HEK293 (cell line): ENCODE results near the gene C22orf15.

ENCODE experiments used
- CTCF ChIA-PET: fragments of 350-600 bp; formaldehyde crosslinking; extraction: SDS; loops from one replicate; lab custom pipeline; 2021; ENCODE audit warnings: antibody characterized with exemption; lab: Yijun Ruan, JAX
- POLR2A ChIA-PET: fragments of 300-600 bp; formaldehyde crosslinking; extraction: SDS; loops from one replicate; lab custom pipeline; 2020; ENCODE audit warnings: antibody characterized with exemption, inconsistent platforms; lab: Yijun Ruan, JAX
- H3K27ac ChIP-seq: fragments of 200-500 bp; sonication (Bioruptor generic); 2 replicates; pipeline ENCODE4 v1.5.1; 2014; ENCODE audit warnings: low read depth, low read length, control low read depth, inconsistent platforms; ENCODE audit errors: extremely low read depth
- H3K36me3 ChIP-seq, 2 experiments: fragments of 200-500 bp in 1 of 2; sonication (Bioruptor generic) in 1 of 2; 1 replicate in 1 of 2; 2 replicates in 1 of 2; pipeline ENCODE4 v1.5.1; 2014 to 2017; ENCODE audit warnings: inconsistent platforms in 2 of 2, low read length in 2 of 2; ENCODE audit not compliant: control insufficient read depth in 2 of 2, insufficient read depth in 1 of 2
- H3K4me1 ChIP-seq: fragments of 200-500 bp; sonication (Bioruptor generic); 2 replicates; pipeline ENCODE4 v1.5.1; 2014; ENCODE audit warnings: mild to moderate bottlenecking, low read length, inconsistent platforms; ENCODE audit not compliant: control insufficient read depth, insufficient read depth
- H3K4me3 ChIP-seq: 2 replicates; pipeline ENCODE4 v1.5.1; 2011; ENCODE audit warnings: low read depth, mild to moderate bottlenecking, control low read depth, low read length, moderate library complexity
- H3K9me3 ChIP-seq: fragments of 200-500 bp; sonication (Bioruptor generic); 2 replicates; pipeline ENCODE4 v1.5.1; 2014; ENCODE audit warnings: low read depth, low read length, inconsistent platforms; ENCODE audit not compliant: control insufficient read depth, insufficient read depth
- FEZF1 ChIP-seq: fragments of 450-650 bp; formaldehyde crosslinking; IDR thresholded peaks from 2 replicates; pipeline ENCODE4 v1.5.1; 2016; ENCODE audit warnings: missing biosample characterization, missing genetic modification characterization
- KLF17 ChIP-seq: fragments of 450-650 bp; formaldehyde crosslinking; IDR thresholded peaks from 2 replicates; pipeline ENCODE4 v1.5.1; 2016; ENCODE audit warnings: missing biosample characterization, missing genetic modification characterization
- PATZ1 ChIP-seq: fragments of 450-650 bp; formaldehyde crosslinking; IDR thresholded peaks from 2 replicates; pipeline ENCODE4 v1.5.1; 2016; ENCODE audit warnings: missing biosample characterization, missing genetic modification characterization
- PRDM6 ChIP-seq: fragments of 450-650 bp; formaldehyde crosslinking; IDR thresholded peaks from 2 replicates; pipeline ENCODE4 v1.5.1; 2017; ENCODE audit warnings: missing biosample characterization, missing genetic modification characterization
- SCRT2 ChIP-seq: fragments of 450-650 bp; formaldehyde crosslinking; IDR thresholded peaks from 2 replicates; pipeline ENCODE4 v1.5.1; 2016; ENCODE audit warnings: missing biosample characterization, missing genetic modification characterization
- ZBTB10 ChIP-seq: fragments of 450-650 bp; formaldehyde crosslinking; IDR thresholded peaks from 2 replicates; pipeline ENCODE4 v1.5.1; 2016; ENCODE audit warnings: missing biosample characterization, missing genetic modification characterization
- ZBTB17 ChIP-seq: fragments of 450-650 bp; formaldehyde crosslinking; IDR thresholded peaks from 2 replicates; pipeline ENCODE4 v1.5.1; 2016; ENCODE audit warnings: missing biosample characterization, missing genetic modification characterization
- ZEB2 ChIP-seq: fragments of 450-650 bp; formaldehyde crosslinking; IDR thresholded peaks from 2 replicates; pipeline ENCODE4 v1.5.1; 2016; ENCODE audit warnings: missing biosample characterization, missing genetic modification characterization
- ZFHX2 ChIP-seq: fragments of 450-650 bp; formaldehyde crosslinking; conservative IDR thresholded peaks from 2 replicates; pipeline ENCODE4 v1.5.1; 2016; ENCODE audit warnings: missing biosample characterization, missing genetic modification characterization
- ZFP37 ChIP-seq: fragments of 450-650 bp; formaldehyde crosslinking; IDR thresholded peaks from 2 replicates; pipeline ENCODE4 v1.5.1; 2016; ENCODE audit warnings: missing biosample characterization, missing genetic modification characterization
- ZFP41 ChIP-seq: fragments of 450-650 bp; formaldehyde crosslinking; IDR thresholded peaks from 2 replicates; pipeline ENCODE4 v1.5.1; 2016; ENCODE audit warnings: missing biosample characterization, missing genetic modification characterization, borderline replicate concordance
- ZNF221 ChIP-seq: fragments of 450-650 bp; formaldehyde crosslinking; IDR thresholded peaks from 2 replicates; pipeline ENCODE4 v1.5.1; 2017; ENCODE audit warnings: missing biosample characterization, missing genetic modification characterization, borderline replicate concordance
- ZNF280C ChIP-seq: fragments of 450-650 bp; formaldehyde crosslinking; IDR thresholded peaks from 2 replicates; pipeline ENCODE4 v1.5.1; 2016; ENCODE audit warnings: missing biosample characterization, missing genetic modification characterization
- ZNF292 ChIP-seq: fragments of 450-650 bp; formaldehyde crosslinking; IDR thresholded peaks from 2 replicates; pipeline ENCODE4 v1.5.1; 2016; ENCODE audit warnings: low read depth, missing biosample characterization, missing genetic modification characterization, borderline replicate concordance
- ZNF423 ChIP-seq: fragments of 450-650 bp; formaldehyde crosslinking; IDR thresholded peaks from 2 replicates; pipeline ENCODE4 v1.5.1; 2016; ENCODE audit warnings: missing biosample characterization, missing genetic modification characterization
- ZNF473 ChIP-seq: fragments of 450-650 bp; formaldehyde crosslinking; IDR thresholded peaks from 2 replicates; pipeline ENCODE4 v1.5.1; 2017; ENCODE audit warnings: missing biosample characterization, missing genetic modification characterization
- ZNF513 ChIP-seq: fragments of 450-650 bp; IDR thresholded peaks from 2 replicates; pipeline ENCODE4 v1.5.1; 2018; ENCODE audit warnings: missing biosample characterization, missing genetic modification characterization
- ZNF560 ChIP-seq: fragments of 450-650 bp; formaldehyde crosslinking; IDR thresholded peaks from 2 replicates; pipeline ENCODE4 v1.5.1; 2017; ENCODE audit warnings: missing biosample characterization, missing genetic modification characterization, borderline replicate concordance
- ZNF692 ChIP-seq: fragments of 450-650 bp; formaldehyde crosslinking; IDR thresholded peaks from 2 replicates; pipeline ENCODE4 v1.5.1; 2016; ENCODE audit warnings: missing biosample characterization, missing genetic modification characterization
- ZNF776 ChIP-seq: fragments of 450-650 bp; formaldehyde crosslinking; IDR thresholded peaks from 2 replicates; pipeline ENCODE4 v1.5.0; 2017; ENCODE audit warnings: missing biosample characterization, missing genetic modification characterization, borderline replicate concordance
- ZNF843 ChIP-seq: fragments of 450-650 bp; formaldehyde crosslinking; IDR thresholded peaks from 2 replicates; pipeline ENCODE4 v1.5.1; 2016; ENCODE audit warnings: missing biosample characterization, missing genetic modification characterization

The C22orf15 gene

GRCh38 chr22:23781065-23781464 is 18.3 kb downstream of the C22orf15 start (continued):
- TF ChIP-seq ZBTB10 (no peak), ZNF292 (tag by site-specific recombination) (no peak), ZNF473 (tag by site-specific recombination) (no peak), KLF17 (no peak), ZNF221 (no peak), ZNF843 (tag by site-specific recombination) (no peak), SCRT2 (tag by site-specific recombination) (no peak)
- TF ChIP-seq, all 188 proteins: peak for 0

GRCh38 chr22:23781511-23782183 is 18.9 kb downstream of the C22orf15 start:
- no peak overlapping the region for H3K27ac ChIP-seq
- ChIA-PET CTCF (interaction anchor here (1.6 kb wide), 1 partner anchor 8 kb away, joined by 4 read pairs; no protein-coding TSS in a partner anchor), POLR2A (interaction anchor here (0.7 kb wide), 1 partner anchor 113 kb away, joined by 3 read pairs; the partner anchor contains the start of gene MIF)
- no peaks in the 10 kb centered on the region for H3K36me3 ChIP-seq
- no peaks in the 10 kb centered on the region; the same call in 1 of the 2 replicates for H3K4me1 ChIP-seq
- H3K4me3 ChIP-seq, result no peak overlapping the region
- H3K9me3 ChIP-seq, result no peaks in the 10 kb centered on the region
- TF ChIP-seq ZFP41 (tag by site-specific recombination) (no peak), ZNF280C (tag by site-specific recombination) (no peak), PRDM6 (tag by site-specific recombination) (no peak), ZNF776 (tag by site-specific recombination) (no peak), ZNF513 (tag by site-specific recombination) (no peak), FEZF1 (tag by site-specific recombination) (0 out of 2 replicates have a peak, but pooled peaks have one; percentile 22), ZFP37 (tag by site-specific recombination) (no peak), PATZ1 (0 out of 2 replicates have a peak, but pooled peaks have one; percentile 7), ZFHX2 (tag by site-specific recombination) (0 out of 2 replicates have a peak, but pooled peaks have one; percentile 9), ZNF692 (peak; percentile 77), ZNF423 (tag by site-specific recombination) (no peak), ZEB2 (tag by site-specific recombination) (no peak), ZBTB17 (tag by site-specific recombination) (peak; percentile 58), ZNF560 (tag by site-specific recombination) (no peak)
